Measurements from ENCODE around the gene TOX4. TPM values are rescaled to one million over a fixed set of nuclear protein-coding genes. Genes with fewer than 3 reads are reported as not detected.

Gene TOX4
- total and polyA plus RNA-seq, 9 of the 15 experiments (the other 6 are each of a cell fraction or from before 2014, with no cell fraction given), result 9.9 to 76.5 (median 41.0) TPM

- peak; percentile 44 for TF ChIP-seq TAF1 (IDR thresholded peaks at IDR 0.05; ENCODE audit: control insufficient read depth, extremely low read depth, insufficient read depth, low read length, severe bottlenecking)
- peak; percentile 72 for TF ChIP-seq HNRNPLL (IDR thresholded peaks at IDR 0.05; ENCODE audit: low read depth, low read length, poor library complexity, severe bottlenecking)
- no peak for TF ChIP-seq HDAC6 (IDR thresholded peaks at IDR 0.05; ENCODE audit: low read depth, low read length)
- TF ChIP-seq DIDO1 (tag; IDR thresholded peaks at IDR 0.05; ENCODE audit: low read depth), result peak; percentile 85
- peak; percentile 89 for TF ChIP-seq SNIP1 (IDR thresholded peaks at IDR 0.05; ENCODE audit: low read depth)
- TF ChIP-seq XRCC5 (IDR thresholded peaks at IDR 0.05; ENCODE audit: low read depth, low read length), result peak; percentile 86
- peak; percentile 77; the same call in 1 of the 2 replicates for TF ChIP-seq HBP1 (CRISPR knock-in tag; IDR thresholded peaks at IDR 0.05)
- no peak for TF ChIP-seq FOXJ2 (tag; IDR thresholded peaks at IDR 0.05)
- no peak for TF ChIP-seq CHD4 (IDR thresholded peaks at IDR 0.05; ENCODE audit: insufficient read depth, insufficient replicate concordance, low read depth, low read length, poor library complexity, severe bottlenecking)
- 0 out of 4 replicates have a peak, but pooled peaks of 1 of the 2 experiments have one; percentile 26 for TF ChIP-seq NRF1 (conservative IDR thresholded peaks at IDR 0.05 in 1 of 2, IDR thresholded peaks at IDR 0.05 in 1 of 2)
- no peak for TF ChIP-seq TSC22D4 (tag; IDR thresholded peaks at IDR 0.05)
- no peak for TF ChIP-seq ZNF354B (CRISPR knock-in tag; IDR thresholded peaks at IDR 0.05)
- peak; percentile 93 for TF ChIP-seq C11orf30 (IDR thresholded peaks at IDR 0.05; ENCODE audit: low read depth)
- TF ChIP-seq SIN3A (IDR thresholded peaks at IDR 0.05; ENCODE audit: borderline replicate concordance in 2 of 2, control insufficient read depth in 1 of 2, low read depth in 2 of 2, low read length in 2 of 2), result peak; percentile 50 to 63; a peak in 1 of 4 replicates
- peak; percentile 75 for TF ChIP-seq CREB1 (IDR thresholded peaks at IDR 0.05)
- peak; percentile 76 for TF ChIP-seq CREB1 (CRISPR knock-in tag; IDR thresholded peaks at IDR 0.05)
- TF ChIP-seq ZBTB17 (CRISPR knock-in tag; IDR thresholded peaks at IDR 0.05), result no peak
- TF ChIP-seq RBBP5 (IDR thresholded peaks at IDR 0.05; ENCODE audit: borderline replicate concordance, insufficient read depth, low read length, poor library complexity, severe bottlenecking), result peak; percentile 83
- no peak for TF ChIP-seq E2F1 (CRISPR knock-in tag; IDR thresholded peaks at IDR 0.05)
- peak; percentile 56; the same call in 1 of the 2 replicates for TF ChIP-seq ZKSCAN1 (IDR thresholded peaks at IDR 0.05; ENCODE audit: low read depth, low read length)
- TF ChIP-seq, protein P1, sequence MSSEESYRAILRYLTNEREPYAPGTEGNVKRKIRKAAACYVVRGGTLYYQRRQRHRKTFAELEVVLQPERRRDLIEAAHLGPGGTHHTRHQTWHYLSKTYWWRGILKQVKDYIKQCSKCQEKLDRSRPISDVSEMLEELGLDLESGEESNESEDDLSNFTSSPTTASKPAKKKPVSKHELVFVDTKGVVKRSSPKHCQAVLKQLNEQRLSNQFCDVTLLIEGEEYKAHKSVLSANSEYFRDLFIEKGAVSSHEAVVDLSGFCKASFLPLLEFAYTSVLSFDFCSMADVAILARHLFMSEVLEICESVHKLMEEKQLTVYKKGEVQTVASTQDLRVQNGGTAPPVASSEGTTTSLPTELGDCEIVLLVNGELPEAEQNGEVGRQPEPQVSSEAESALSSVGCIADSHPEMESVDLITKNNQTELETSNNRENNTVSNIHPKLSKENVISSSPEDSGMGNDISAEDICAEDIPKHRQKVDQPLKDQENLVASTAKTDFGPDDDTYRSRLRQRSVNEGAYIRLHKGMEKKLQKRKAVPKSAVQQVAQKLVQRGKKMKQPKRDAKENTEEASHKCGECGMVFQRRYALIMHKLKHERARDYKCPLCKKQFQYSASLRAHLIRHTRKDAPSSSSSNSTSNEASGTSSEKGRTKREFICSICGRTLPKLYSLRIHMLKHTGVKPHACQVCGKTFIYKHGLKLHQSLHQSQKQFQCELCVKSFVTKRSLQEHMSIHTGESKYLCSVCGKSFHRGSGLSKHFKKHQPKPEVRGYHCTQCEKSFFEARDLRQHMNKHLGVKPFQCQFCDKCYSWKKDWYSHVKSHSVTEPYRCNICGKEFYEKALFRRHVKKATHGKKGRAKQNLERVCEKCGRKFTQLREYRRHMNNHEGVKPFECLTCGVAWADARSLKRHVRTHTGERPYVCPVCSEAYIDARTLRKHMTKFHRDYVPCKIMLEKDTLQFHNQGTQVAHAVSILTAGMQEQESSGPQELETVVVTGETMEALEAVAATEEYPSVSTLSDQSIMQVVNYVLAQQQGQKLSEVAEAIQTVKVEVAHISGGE (CRISPR knock-in tag; IDR thresholded peaks at IDR 0.05), result peak in 1 of 3 experiments; percentile 38; a peak in 1 of 6 replicates
Measured at GRCh38 chr14:21476925-21477681, at the start of gene TOX4, which contains the start of gene RAB2B (continued).
